ENCODE results near the gene KHNYN. TPM values are rescaled to one million over a fixed set of nuclear protein-coding genes. Genes with fewer than 3 reads are reported as not detected.

Gene KHNYN
- total RNA-seq, 4 donors from 2014 or later: 56.7 to 145 (median 84.3) TPM

- Histone ChIP-seq H3K9me3 (no peaks in the 10 kb centered on the region), H3K4me3 (no peak overlapping the region), H3K36me3 (peaks cover 34% of the 10 kb centered on the region), H3K4me1 (peaks cover 15% of the 10 kb centered on the region), H3K27me3 (no peaks in the 10 kb centered on the region), H3K27ac (no peak overlapping the region)
- WGBS: 77% methylated on average over 10 of the region's 16 CpGs
- DNase-seq (ENCODE audit: low spot score in 2 of 2): peak in 1 of 2 donors; percentile 54
- no peak for TF ChIP-seq POLR2A (IDR thresholded peaks at IDR 0.05)
- TF ChIP-seq EP300 (IDR thresholded peaks at IDR 0.05): no peak
These were observed 12.7 kb upstream of the KHNYN start for GRCh38 chr14:24416932-24417619.

GRCh38 chr14:24417832-24418491 lies 11.8 kb upstream of the KHNYN start:
- peak in 1 of 2 donors; percentile 54 for DNase-seq (ENCODE audit: low spot score in 2 of 2)

GRCh38 chr14:24418492-24418873 lies 11.3 kb upstream of the KHNYN start:
- no peak overlapping the region for H3K27ac ChIP-seq
- H3K9me3 ChIP-seq: no peaks in the 10 kb centered on the region
- whole genome bisulfite sequencing: 29% methylated on average over 6 of the region's 6 CpGs
- H3K4me3 ChIP-seq: no peak overlapping the region
- no peak for DNase-seq (ENCODE audit: low spot score in 2 of 2)
- TF ChIP-seq EP300 (IDR thresholded peaks at IDR 0.05) (no peak), POLR2AphosphoS5 (IDR thresholded peaks at IDR 0.05) (no peak), POLR2A (IDR thresholded peaks at IDR 0.05) (no peak), CTCF (IDR thresholded peaks at IDR 0.05) (no peak)
- no peaks in the 10 kb centered on the region for H3K27me3 ChIP-seq
- peaks cover 13% of the 10 kb centered on the region for H3K4me1 ChIP-seq
- H3K36me3 ChIP-seq: peaks cover 24% of the 10 kb centered on the region

More at GRCh38 chr14:24417832-24418491, 11.8 kb upstream of the KHNYN start:
- Histone ChIP-seq H3K27ac (no peak overlapping the region), H3K4me3 (no peak overlapping the region), H3K4me1 (peaks cover 13% of the 10 kb centered on the region), H3K36me3 (peaks cover 29% of the 10 kb centered on the region), H3K27me3 (no peaks in the 10 kb centered on the region), H3K9me3 (no peaks in the 10 kb centered on the region)
- no peak for TF ChIP-seq CTCF (IDR thresholded peaks at IDR 0.05)
- TF ChIP-seq POLR2A (IDR thresholded peaks at IDR 0.05): no peak
- TF ChIP-seq EP300 (IDR thresholded peaks at IDR 0.05): no peak
- no peak for TF ChIP-seq POLR2AphosphoS5 (IDR thresholded peaks at IDR 0.05)
- WGBS: 61% methylated on average over 5 of the region's 6 CpGs

GRCh38 chr14:24422261-24422660 lies 7.5 kb upstream of the KHNYN start:
- 79% methylated on average over 4 of the region's 4 CpGs for WGBS
- Histone ChIP-seq H3K36me3 (no peaks in the 10 kb centered on the region), H3K4me3 (no peak overlapping the region), H3K27ac (no peak overlapping the region), H3K9me3 (no peaks in the 10 kb centered on the region), H3K4me1 (peaks cover 37% of the 10 kb centered on the region), H3K27me3 (no peaks in the 10 kb centered on the region)
- no peak for TF ChIP-seq EP300 (IDR thresholded peaks at IDR 0.05)
- TF ChIP-seq POLR2A (IDR thresholded peaks at IDR 0.05): no peak
- no peak for TF ChIP-seq CTCF (IDR thresholded peaks at IDR 0.05)
- TF ChIP-seq POLR2AphosphoS5 (IDR thresholded peaks at IDR 0.05): no peak
- DNase-seq (ENCODE audit: low spot score in 2 of 2): no peak

- Histone ChIP-seq H3K4me3 (no peak overlapping the region), H3K4me1 (peaks cover 44% of the 10 kb centered on the region), H3K36me3 (no peaks in the 10 kb centered on the region), H3K27me3 (no peaks in the 10 kb centered on the region), H3K27ac (no peak overlapping the region), H3K9me3 (no peaks in the 10 kb centered on the region)
- peak in 1 of 2 donors; percentile 33 for DNase-seq (ENCODE audit: low spot score in 2 of 2)
- no peak for TF ChIP-seq POLR2A (IDR thresholded peaks at IDR 0.05)
- no peak for TF ChIP-seq CTCF (IDR thresholded peaks at IDR 0.05)
- TF ChIP-seq EP300 (IDR thresholded peaks at IDR 0.05): no peak
- no peak for TF ChIP-seq POLR2AphosphoS5 (IDR thresholded peaks at IDR 0.05)
- WGBS: 78% methylated on average over 12 of the region's 12 CpGs
These were observed 6.8 kb upstream of the KHNYN start for GRCh38 chr14:24422694-24423601.
